ENCODE results near the gene ATP6V1B1.

ATP6V1B1 gene

DNA sequence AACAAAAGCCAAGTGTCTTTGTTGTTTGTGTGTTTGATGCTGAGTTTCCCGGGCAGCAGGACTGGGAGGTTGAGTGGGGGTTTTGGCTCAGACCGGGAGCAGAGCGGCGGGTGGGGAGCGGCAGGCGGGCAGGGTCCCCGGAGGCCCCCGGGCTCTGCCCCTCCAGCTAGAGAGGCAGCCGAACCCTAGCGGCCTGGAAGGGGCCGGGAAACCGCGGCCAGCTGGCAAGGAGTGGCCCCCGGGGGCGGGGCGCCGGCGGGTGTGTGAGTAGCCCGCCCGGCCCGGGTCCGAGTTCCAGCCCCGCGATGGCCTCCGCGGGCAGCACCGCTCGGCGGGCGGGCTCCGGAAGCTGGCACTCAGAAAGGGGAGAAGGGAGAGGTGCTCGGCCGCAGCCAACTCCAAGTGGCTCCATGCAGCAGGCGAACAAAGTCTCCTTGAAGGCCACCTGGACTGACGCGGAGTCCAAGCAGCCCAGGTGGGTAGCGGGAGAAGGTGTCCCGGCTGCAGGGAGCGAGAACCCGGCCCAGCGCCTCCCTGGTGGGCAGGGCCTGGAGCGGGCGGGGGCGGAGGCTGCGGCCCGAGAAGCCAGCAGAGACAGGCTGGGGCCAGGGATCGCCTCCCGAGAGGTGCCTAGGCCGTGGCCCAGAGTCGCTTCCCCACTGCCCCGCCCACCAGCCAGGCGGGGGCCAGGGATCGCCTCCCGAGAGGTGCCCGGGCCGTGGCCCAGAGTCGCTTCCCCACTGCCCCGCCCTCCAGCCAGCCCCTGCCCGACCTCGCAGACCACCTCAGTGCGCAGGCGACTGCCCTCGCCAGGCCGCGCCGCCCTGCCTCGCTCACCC, 42.9 kb downstream of the ATP6V1B1 start, which contains the start of gene ANKRD53:
Gene ANKRD53, plus strand, starts transcription at position 290 of the 839 bp plus-strand sequence. Its CDS starts 16 bp downstream, at position 306.
- peak; percentile 43 for DNase-seq

GRCh38 chr2:70979180-70979488, 43.4 kb downstream of the ATP6V1B1 start:
- no peak for DNase-seq

DNA sequence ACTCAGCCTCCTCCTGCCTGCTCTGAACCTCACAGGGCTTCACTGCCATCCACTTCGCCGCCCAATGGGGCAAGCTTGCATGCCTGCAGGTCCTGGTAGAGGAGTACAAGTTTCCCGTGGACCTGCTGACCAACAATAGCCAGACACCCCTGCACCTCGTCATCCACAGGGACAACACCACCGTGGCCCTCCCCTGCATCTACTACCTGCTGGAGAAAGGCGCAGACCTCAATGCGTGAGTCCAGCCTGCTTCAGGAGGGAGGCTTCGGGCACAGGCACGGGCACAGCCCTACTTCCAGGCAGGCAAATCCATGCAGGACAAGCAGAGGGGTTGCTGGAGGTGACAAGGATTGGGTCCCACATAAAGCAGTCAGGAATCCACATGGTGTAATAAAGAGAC, 43.9 kb downstream of the ATP6V1B1 start:
- no peak for DNase-seq

- DNase-seq: no peak
Observed at GRCh38 chr2:70981421-70981820, 45.7 kb downstream of the ATP6V1B1 start.

- DNase-seq: no peak
Observed at GRCh38 chr2:70981866-70982810, 46.4 kb downstream of the ATP6V1B1 start.

GRCh38 chr2:70982971-70983370, 47.3 kb downstream of the ATP6V1B1 start:
- DNase-seq: no peak

DNA sequence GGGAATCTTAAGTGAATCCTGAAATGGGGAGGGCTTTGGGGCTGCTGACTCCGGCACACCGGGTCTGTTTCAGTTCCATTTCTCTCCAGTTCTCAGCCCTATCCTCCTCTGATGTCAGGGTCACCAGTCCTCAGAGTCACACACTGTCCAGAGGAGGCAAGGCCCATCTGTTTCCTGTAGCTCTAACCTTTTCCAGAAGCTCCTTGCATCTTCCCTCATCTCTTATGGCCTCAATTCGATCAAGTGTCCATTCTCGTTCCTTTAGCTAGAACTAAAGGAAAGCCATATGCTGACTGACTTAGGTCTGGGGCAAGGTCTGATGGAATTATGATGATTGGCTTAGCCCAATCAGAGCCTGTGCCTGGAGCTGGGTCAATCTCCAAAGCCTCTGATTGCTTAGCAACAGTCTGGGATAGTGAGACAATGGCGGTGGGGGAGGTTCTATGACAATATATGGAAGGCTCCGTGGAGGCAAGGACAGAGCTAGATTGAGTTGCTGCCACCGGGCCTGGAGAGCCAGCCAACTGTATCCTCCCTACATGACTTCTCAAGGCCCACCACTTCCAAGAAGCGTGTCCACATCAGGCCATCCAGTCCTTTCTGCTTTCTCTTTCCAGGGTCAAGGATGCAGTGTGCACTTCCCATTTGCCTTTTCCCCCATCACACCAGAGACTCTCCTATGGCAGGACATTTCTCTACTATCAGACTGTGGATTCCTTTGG, 48.0 kb downstream of the ATP6V1B1 start:
- DNase-seq: no peak

DNA sequence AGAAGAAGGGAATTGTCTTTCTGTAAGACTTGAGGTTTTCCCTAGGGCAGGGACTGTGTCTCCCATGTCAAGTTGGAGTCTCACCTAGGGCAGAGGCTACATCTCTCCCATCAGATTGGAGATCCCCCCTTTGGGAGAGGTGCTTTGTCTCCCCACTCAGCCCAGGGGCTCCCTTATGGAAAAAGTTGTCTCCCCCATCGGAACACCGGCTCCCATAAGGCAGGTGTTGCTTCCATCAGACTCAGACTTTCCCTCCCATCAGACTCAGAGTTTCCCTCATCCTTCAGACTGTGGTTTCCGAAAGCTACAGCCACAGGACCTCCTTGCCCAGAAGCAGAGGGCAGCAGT, 48.5 kb downstream of the ATP6V1B1 start:
- no peak for DNase-seq

GRCh38 chr2:70984576-70985282, 49.0 kb downstream of the ATP6V1B1 start:
- no peak for DNase-seq

DNA sequence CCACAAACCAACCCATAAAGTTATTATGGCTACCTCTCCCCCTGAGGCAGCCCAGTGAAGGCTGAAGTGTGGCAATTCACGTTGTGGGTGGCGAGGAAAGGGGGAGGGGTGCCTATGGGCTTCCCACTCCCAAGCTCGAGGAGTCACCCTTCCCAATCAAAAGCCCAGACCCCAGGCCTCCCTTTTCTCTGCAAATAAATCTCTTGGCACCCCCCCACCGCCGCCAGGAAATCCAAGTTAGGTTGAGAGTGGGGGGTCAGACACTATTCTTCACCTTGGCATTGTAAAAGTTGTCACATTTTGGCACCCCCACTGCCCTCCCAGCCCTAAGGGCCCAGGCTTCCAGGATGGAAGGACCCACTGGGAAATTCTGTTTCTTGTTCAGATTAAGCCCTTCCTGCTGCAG, 49.6 kb downstream of the ATP6V1B1 start:
- DNase-seq: no peak

GRCh38 chr2:70985956-70986355, 50.3 kb downstream of the ATP6V1B1 start:
- DNase-seq: no peak

GRCh38 chr2:70986499-70987189, 50.9 kb downstream of the ATP6V1B1 start:
- no peak for DNase-seq

- no peak for DNase-seq
Observed at GRCh38 chr2:70987386-70987785, 51.7 kb downstream of the ATP6V1B1 start.

GRCh38 chr2:70988151-70988550, 52.5 kb downstream of the ATP6V1B1 start:
- DNase-seq: no peak

- DNase-seq: no peak
Observed at GRCh38 chr2:70988726-70989648, 53.3 kb downstream of the ATP6V1B1 start.

GRCh38 chr2:70990216-70990615, 54.5 kb downstream of the ATP6V1B1 start:
- no peak for DNase-seq

DNA sequence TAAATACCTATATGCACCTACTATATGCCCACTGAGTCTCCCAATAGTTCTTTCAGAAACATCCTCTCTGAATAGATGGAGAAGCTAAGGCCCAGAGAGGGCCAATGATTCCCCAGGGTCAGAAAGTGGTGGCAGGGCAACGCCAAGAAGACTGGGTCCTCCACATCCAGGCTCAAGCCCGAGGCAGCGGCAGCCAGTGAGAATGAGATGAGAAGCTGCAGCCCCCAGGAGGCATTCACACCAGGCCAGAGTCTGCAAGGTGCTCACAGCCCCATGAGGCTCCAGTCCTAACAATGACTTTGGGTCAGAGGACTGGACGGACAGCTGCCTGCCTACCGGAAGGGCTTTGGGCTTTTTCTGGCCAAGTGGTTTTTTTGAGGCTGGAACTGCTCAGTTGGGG, 55.4 kb downstream of the ATP6V1B1 start:
- no peak for DNase-seq

- DNase-seq: no peak
Observed at GRCh38 chr2:70991742-70992141, 56.0 kb downstream of the ATP6V1B1 start.

DNA sequence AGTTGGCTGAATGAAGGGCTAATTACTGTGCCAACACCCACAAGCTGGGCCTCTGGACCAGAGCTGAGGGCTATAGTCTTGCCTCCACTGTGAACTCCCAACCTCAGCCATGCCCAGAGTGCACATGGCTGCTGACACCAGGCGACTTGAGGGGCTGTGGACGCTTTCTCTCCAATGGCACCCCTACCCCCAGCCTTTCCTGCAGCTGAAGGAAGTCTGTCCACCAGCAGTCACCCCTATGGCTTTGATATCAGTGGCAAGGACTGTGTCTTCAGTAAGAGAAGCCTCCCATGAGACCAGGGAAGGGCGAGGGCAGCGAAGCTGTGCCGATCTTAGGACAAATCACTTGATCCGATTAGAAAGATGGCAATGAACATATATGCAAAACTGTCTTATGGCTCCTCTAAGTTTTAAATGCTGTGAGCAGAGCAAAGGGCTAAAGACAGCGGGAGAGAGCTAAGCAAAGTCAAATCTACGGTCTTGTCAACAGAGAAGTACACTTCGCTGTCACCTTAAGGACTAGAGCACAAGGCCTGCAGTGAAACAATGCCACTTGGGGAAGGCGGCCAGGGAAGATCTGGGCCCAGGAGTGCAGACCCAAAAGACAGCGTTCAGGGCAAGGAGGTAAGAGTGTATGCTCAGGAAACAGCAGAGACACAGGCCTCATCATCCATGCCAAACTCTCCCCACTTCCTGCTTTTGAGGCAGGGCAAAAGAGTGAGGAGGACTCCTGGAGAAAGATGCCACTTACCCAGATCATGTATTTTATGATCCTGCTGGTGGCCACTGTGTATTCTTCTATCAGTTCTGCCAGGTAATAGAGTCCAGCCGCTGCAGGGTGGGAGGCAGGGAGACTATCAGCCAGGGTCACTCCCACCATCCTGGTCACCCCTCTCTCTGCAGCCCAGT, 57.5 kb downstream of the ATP6V1B1 start:
- no peak for DNase-seq

Measured in NCI-H1105 treated with DMSO at 0.1 percent for 48 hours (cell line).